Stimulated activated CD4-positive, alpha-beta T cell treated with anti-CD3 and anti-CD28 coated beads, Interleukin-1b, Interleukin-23, amount 100 ng/mL, for 48 hours (primary cell): Measurements from ENCODE around the gene ATP2A3.

Source experiments
- DNase-seq: peaks from one replicate; pipeline ENCODE4 v3.0.0-alpha.2; 2020

ATP2A3 gene

GRCh38 chr17:3888343-3889171 lies 75.7 kb downstream of the ATP2A3 start:
- DNase-seq = no peak

GRCh38 chr17:3887804-3888203 lies 76.4 kb downstream of the ATP2A3 start:
- no peak for DNase-seq

GRCh38 chr17:3887394-3887793 lies 76.8 kb downstream of the ATP2A3 start:
- no peak for DNase-seq

GRCh38 chr17:3886776-3887175 lies 77.5 kb downstream of the ATP2A3 start:
- DNase-seq = no peak

GRCh38 chr17:3885970-3886369 lies 78.3 kb downstream of the ATP2A3 start:
- DNase-seq = no peak

GRCh38 chr17:3885271-3885670 lies 79.0 kb downstream of the ATP2A3 start:
- DNase-seq = no peak

- DNase-seq = no peak
Measured at GRCh38 chr17:3884188-3884587, 80.0 kb downstream of the ATP2A3 start.

GRCh38 chr17:3882276-3882675 lies 82.0 kb downstream of the ATP2A3 start:
- DNase-seq = no peak

GRCh38 chr17:3880983-3881382 lies 83.3 kb downstream of the ATP2A3 start:
- no peak for DNase-seq

- DNase-seq = no peak
Measured at GRCh38 chr17:3879591-3880417, 84.4 kb downstream of the ATP2A3 start.

- no peak for DNase-seq
Measured at GRCh38 chr17:3879186-3879585, 85.1 kb downstream of the ATP2A3 start.

GRCh38 chr17:3877220-3877619 lies 87.0 kb downstream of the ATP2A3 start:
- no peak for DNase-seq

- no peak for DNase-seq
Measured at GRCh38 chr17:3875317-3875716, 88.9 kb downstream of the ATP2A3 start.
